ENCODE data around the gene TES. TPM values are rescaled to one million over a fixed set of nuclear protein-coding genes. Genes with fewer than 3 reads are reported as not detected.

Gene TES
- total RNA-seq, 1 experiment from 2014 or later, result 28.2 TPM

GRCh38 chr7:116194115-116194514, 16.2 kb upstream of the TES start:
- no peak overlapping the region for H3T11ph ChIP-seq (ENCODE audit: low read length)
- no peak overlapping the region for H2AK5ac ChIP-seq (ENCODE audit: insufficient read length, low read length)
- no peak overlapping the region for H2AFZ ChIP-seq (ENCODE audit: low read length)
- H3K23ac ChIP-seq (ENCODE audit: insufficient read length, low read depth, low read length), result no peak overlapping the region
- no peaks in the 10 kb centered on the region for H3K27me3 ChIP-seq (ENCODE audit: insufficient read depth, low read length)
- H3K23me2 ChIP-seq (ENCODE audit: insufficient read length, low read depth, low read length, poor library complexity, severe bottlenecking), result no peaks in the 10 kb centered on the region
- no peak overlapping the region for H4K8ac ChIP-seq (replicated peaks; ENCODE audit: insufficient read length, low read depth, low read length)
- H3K9me3 ChIP-seq (ENCODE audit: control insufficient read depth, low read depth, low read length), result no peaks in the 10 kb centered on the region
- no peak overlapping the region for H4K5ac ChIP-seq (ENCODE audit: insufficient read length, low read depth, low read length)
- no peak overlapping the region for H3K9ac ChIP-seq (ENCODE audit: extremely low read depth, insufficient read length, low read length)
- no peak overlapping the region for H3K4me3 Mint-ChIP-seq
- H2BK120ac ChIP-seq (ENCODE audit: low read depth, low read length, poor library complexity, severe bottlenecking), result no peak overlapping the region
- H4K91ac ChIP-seq (ENCODE audit: insufficient read length, low read depth, low read length), result no peak overlapping the region
- H3K9me3 Mint-ChIP-seq, result no peaks in the 10 kb centered on the region
- no peaks in the 10 kb centered on the region for H3K4me1 Mint-ChIP-seq
- no peak overlapping the region for H3K18ac ChIP-seq (ENCODE audit: insufficient read length, low read depth, low read length)
- H3K56ac ChIP-seq (ENCODE audit: insufficient read length, low read depth, low read length), result no peak overlapping the region
- H2BK12ac ChIP-seq (ENCODE audit: insufficient read length, low read depth, low read length), result no peak overlapping the region
- H3K79me1 ChIP-seq (ENCODE audit: insufficient read depth, low read depth, low read length, poor library complexity, severe bottlenecking), result no peaks in the 10 kb centered on the region
- DNase-seq, result no peak
- TF ChIP-seq, protein P1, sequence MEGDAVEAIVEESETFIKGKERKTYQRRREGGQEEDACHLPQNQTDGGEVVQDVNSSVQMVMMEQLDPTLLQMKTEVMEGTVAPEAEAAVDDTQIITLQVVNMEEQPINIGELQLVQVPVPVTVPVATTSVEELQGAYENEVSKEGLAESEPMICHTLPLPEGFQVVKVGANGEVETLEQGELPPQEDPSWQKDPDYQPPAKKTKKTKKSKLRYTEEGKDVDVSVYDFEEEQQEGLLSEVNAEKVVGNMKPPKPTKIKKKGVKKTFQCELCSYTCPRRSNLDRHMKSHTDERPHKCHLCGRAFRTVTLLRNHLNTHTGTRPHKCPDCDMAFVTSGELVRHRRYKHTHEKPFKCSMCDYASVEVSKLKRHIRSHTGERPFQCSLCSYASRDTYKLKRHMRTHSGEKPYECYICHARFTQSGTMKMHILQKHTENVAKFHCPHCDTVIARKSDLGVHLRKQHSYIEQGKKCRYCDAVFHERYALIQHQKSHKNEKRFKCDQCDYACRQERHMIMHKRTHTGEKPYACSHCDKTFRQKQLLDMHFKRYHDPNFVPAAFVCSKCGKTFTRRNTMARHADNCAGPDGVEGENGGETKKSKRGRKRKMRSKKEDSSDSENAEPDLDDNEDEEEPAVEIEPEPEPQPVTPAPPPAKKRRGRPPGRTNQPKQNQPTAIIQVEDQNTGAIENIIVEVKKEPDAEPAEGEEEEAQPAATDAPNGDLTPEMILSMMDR (conservative IDR thresholded peaks at IDR 0.05), result no peak
- H3K14ac ChIP-seq (ENCODE audit: insufficient read depth, low read length), result no peak overlapping the region
- no peaks in the 10 kb centered on the region for H4K20me1 ChIP-seq (ENCODE audit: control insufficient read depth, insufficient read depth, insufficient read length)
- no peak overlapping the region for H3K4me2 ChIP-seq (ENCODE audit: insufficient read depth, insufficient read length, low read length)
- H2BK15ac ChIP-seq (ENCODE audit: low read depth, low read length), result no peak overlapping the region
- H3K27ac ChIP-seq (ENCODE audit: insufficient read length, low read depth, low read length), result no peak overlapping the region
- no CpG with 5 or more reads among the region's 2 CpGs for WGBS (ENCODE audit: extremely low coverage, insufficient read length, low lambda C conversion rate)
- H3K4ac ChIP-seq (ENCODE audit: low read depth, low read length), result no peak overlapping the region
- no peaks in the 10 kb centered on the region for H3K4me1 ChIP-seq (ENCODE audit: insufficient read depth, low read length)
- H3K79me2 ChIP-seq (ENCODE audit: insufficient read depth, low read length), result no peaks in the 10 kb centered on the region
- H3K27me3 Mint-ChIP-seq (ENCODE audit: low read depth), result no peaks in the 10 kb centered on the region
- H2BK5ac ChIP-seq (ENCODE audit: insufficient read length, low read length), result no peak overlapping the region
- no peaks in the 10 kb centered on the region for H3K36me3 Mint-ChIP-seq (ENCODE audit: insufficient read depth in 1 of 3, low read depth in 3 of 3)
- no peak overlapping the region for H2BK20ac ChIP-seq (ENCODE audit: low read depth, low read length, poor library complexity, severe bottlenecking)
- H3K27ac Mint-ChIP-seq, result no peak overlapping the region
